Thoracic aorta (tissue), 2 donors: Measurements from ENCODE around the gene PARP12. TPM values are rescaled to one million over a fixed set of nuclear protein-coding genes. Genes with fewer than 3 reads are reported as not detected.

Experiments used
- ATAC-seq: fragments of 150-250 bp; one replicate; pipeline ENCODE4 v1.8.0; 2017; ENCODE audit warnings: low read depth; ENCODE audit not compliant: insufficient number of reproducible peaks, low FRiP score
- DNase-seq: peaks from one replicate; pipeline ENCODE4 v3.0.0-alpha.2; 2020; ENCODE audit warnings: low spot score
- H3K27ac ChIP-seq, 2 donors: fragments of 200-600 bp; sonication (generic); 1 replicate in 1 of 2; 2 replicates in 1 of 2; pipeline ENCODE4 v1.5.1; 2016; ENCODE audit warnings: mild to moderate bottlenecking in 2 of 2, moderate library complexity in 2 of 2
- H3K27me3 ChIP-seq: fragments of 200-600 bp; sonication (generic); replicated peaks from 2 replicates; pipeline ENCODE4 v1.6.0; 2016; ENCODE audit warnings: mild to moderate bottlenecking; ENCODE audit not compliant: insufficient read depth
- H3K36me3 ChIP-seq: fragments of 200-600 bp; sonication (generic); one replicate; pipeline ENCODE4 v1.5.1; 2016
- H3K4me1 ChIP-seq, 2 donors: fragments of 200-600 bp; sonication (generic); 1 replicate in 1 of 2; 2 replicates in 1 of 2; pipeline versions ENCODE4 v1.5.1 to v1.6.0; 2016; ENCODE audit warnings: low read depth in 2 of 2, mild to moderate bottlenecking in 1 of 2; ENCODE audit not compliant: control insufficient read depth in 1 of 2
- H3K4me3 ChIP-seq: fragments of 200-600 bp; sonication (generic); 2 replicates; pipeline ENCODE4 v1.5.1; 2016; ENCODE audit warnings: mild to moderate bottlenecking
- H3K9me3 ChIP-seq: fragments of 200-600 bp; sonication (generic); 2 replicates; pipeline ENCODE4 v1.5.1; 2016
- CTCF ChIP-seq: fragments of 200-600 bp; sonication (generic); IDR thresholded peaks from one replicate; pipeline ENCODE4 v1.5.1; 2019; ENCODE audit warnings: antibody characterized with exemption
- total RNA-seq, 2 donors: library from RNA; depleted of rRNA; stranded (reverse); fragments of >200 nt; gene quantifications; one replicate each; pipeline versions ENCODE4 v1.1.0 to v1.2.3, GENCODE V29; 2016

Gene PARP12
- total RNA-seq, 2 donors from 2014 or later, result 51.6 to 53.1 TPM

GRCh38 chr7:139976055-139976837, 86.5 kb downstream of the PARP12 start:
- H3K27me3 ChIP-seq, result no peaks in the 10 kb centered on the region
- no peaks in the 10 kb centered on the region for H3K9me3 ChIP-seq
- H3K27ac ChIP-seq, result no peak overlapping the region
- H3K4me1 ChIP-seq, result no peaks in the 10 kb centered on the region
- no peak overlapping the region for H3K4me3 ChIP-seq
- ATAC-seq (no peak), DNase-seq (no peak)
- TF ChIP-seq CTCF, result no peak
- no peaks in the 10 kb centered on the region for H3K36me3 ChIP-seq

DNA sequence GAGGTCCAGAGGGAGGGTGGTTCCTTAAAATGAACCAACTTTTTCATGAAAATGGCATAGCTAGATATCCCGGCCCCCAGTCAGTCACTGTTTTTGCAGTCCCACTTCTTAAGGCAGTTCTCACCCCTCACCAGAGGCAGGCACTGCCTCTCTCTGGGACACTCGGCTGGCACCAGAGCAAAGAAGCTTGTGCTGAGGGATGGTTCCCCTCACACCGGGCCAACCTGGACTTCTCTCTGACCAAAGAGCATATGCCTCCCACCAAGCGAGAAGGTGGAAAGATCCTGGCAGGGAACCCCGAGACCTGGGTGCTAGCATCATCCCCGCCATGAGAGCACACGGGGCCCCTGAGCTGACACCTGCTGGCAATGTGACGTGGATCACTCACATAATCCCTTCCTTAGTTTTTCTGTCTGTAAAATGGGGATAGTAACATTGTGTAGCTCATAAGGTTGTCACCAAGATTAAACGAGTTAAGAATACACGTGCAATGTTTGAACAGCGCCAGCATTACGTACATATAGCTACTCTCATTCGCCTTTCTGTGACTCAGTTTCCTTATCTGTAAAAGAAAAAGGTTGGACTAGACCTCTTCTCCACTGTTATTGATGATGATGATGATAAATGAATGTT, 88.5 kb downstream of the PARP12 start:
- no peak for TF ChIP-seq CTCF
- Histone ChIP-seq H3K27me3 (no peaks in the 10 kb centered on the region), H3K4me1 (no peaks in the 10 kb centered on the region), H3K36me3 (no peaks in the 10 kb centered on the region), H3K9me3 (no peaks in the 10 kb centered on the region), H3K4me3 (no peak overlapping the region), H3K27ac (no peak overlapping the region)
- ATAC-seq (no peak), DNase-seq (no peak)

Other genes with a start within 250 kb of the PARP12 start
- 10 to 100 TPM; 30.1 to 66.6 TPM for gene TBXAS1, start 233.7 kb downstream of the PARP12 start, total RNA-seq
- 10 to 100 TPM; 27.9 to 42.7 TPM for gene KDM7A, start 114.0 kb upstream of the PARP12 start, total RNA-seq